ENCODE results near the gene COASY. TPM values are rescaled to one million over a fixed set of nuclear protein-coding genes. Genes with fewer than 3 reads are reported as not detected.

COASY gene
- 9.1 and 12.8 TPM in 2 replicates for total RNA-seq

- DNase-seq (ENCODE audit: low read depth in 2 of 2), result peak; percentile 96 to 98
Observed at GRCh38 chr17:42561897-42562387, at the start of gene COASY. TSS of gene COASY (plus strand) at chr17:42562148. CDS start at chr17:42562623, 475 bp downstream.

DNA sequence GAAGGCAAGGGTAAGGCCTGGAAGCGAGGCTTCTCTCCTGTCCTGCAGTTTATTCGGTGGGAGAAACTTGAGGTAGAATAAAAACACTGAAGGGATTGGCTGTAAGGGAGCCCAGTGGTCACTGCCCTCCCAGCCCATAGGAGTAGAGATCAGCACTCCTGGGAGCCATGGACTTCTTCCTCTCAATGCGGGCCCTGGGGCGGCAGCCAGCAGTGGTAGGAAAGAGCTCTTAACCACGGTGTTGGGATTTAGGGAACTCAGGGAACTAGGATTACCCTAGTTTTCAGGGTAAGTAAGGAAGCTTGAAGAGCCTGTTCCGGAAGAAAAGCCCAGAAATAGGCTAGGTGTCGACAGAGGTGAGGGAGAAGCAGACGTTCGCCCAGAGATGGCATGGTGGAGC lies 49.7 kb upstream of the COASY start:
- DNase-seq (ENCODE audit: low read depth in 2 of 2), result no peak

GRCh38 chr17:42512733-42513251 lies 49.2 kb upstream of the COASY start:
- DNase-seq (ENCODE audit: low read depth in 2 of 2), result no peak

DNA sequence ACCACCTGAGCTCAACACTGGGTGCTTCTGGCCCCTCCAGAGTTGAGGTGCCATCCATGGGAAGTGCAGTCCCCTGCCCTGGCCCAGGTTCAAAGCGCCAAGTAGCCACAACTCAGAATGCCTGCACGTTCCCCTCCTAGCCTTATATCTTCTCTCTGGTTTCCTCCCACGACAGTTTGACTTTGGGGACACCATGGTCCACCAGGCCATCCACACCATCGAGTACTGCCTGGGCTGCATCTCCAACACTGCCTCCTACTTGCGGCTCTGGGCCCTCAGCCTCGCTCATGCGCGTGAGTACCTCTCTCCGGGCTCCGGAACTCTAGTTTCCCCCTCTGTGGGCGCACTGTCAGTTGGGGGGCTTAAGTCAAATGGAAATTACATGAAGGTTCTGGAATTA lies 48.3 kb upstream of the COASY start:
- no peak for DNase-seq (ENCODE audit: low read depth in 2 of 2)

DNA sequence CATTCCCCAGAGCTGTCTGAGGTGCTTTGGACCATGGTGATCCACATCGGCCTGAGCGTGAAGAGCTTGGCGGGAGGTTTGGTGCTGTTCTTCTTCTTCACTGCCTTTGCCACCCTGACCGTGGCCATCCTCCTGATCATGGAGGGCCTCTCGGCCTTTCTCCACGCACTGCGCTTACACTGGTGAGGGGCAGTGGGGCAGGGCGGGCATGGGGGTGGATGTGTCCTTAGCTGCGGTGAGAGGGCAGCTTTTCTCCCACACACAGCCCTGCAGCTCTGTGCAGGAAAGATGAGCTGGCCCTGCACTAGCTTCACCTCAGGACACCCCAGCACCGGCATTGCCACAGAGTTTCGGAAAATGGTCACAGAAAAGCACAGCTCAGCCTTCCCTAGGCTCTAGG lies 47.7 kb upstream of the COASY start:
- no peak for DNase-seq (ENCODE audit: low read depth in 2 of 2)

GRCh38 chr17:42514867-42515266 lies 47.1 kb upstream of the COASY start:
- DNase-seq (ENCODE audit: low read depth in 2 of 2), result no peak

GRCh38 chr17:42517516-42517915 lies 44.4 kb upstream of the COASY start:
- DNase-seq (ENCODE audit: low read depth in 2 of 2), result peak in 1 of 2 donors; percentile 86

GRCh38 chr17:42518046-42518754 lies 43.7 kb upstream of the COASY start:
- peak in 1 of 2 donors; percentile 96 for DNase-seq (ENCODE audit: low read depth in 2 of 2)

DNA sequence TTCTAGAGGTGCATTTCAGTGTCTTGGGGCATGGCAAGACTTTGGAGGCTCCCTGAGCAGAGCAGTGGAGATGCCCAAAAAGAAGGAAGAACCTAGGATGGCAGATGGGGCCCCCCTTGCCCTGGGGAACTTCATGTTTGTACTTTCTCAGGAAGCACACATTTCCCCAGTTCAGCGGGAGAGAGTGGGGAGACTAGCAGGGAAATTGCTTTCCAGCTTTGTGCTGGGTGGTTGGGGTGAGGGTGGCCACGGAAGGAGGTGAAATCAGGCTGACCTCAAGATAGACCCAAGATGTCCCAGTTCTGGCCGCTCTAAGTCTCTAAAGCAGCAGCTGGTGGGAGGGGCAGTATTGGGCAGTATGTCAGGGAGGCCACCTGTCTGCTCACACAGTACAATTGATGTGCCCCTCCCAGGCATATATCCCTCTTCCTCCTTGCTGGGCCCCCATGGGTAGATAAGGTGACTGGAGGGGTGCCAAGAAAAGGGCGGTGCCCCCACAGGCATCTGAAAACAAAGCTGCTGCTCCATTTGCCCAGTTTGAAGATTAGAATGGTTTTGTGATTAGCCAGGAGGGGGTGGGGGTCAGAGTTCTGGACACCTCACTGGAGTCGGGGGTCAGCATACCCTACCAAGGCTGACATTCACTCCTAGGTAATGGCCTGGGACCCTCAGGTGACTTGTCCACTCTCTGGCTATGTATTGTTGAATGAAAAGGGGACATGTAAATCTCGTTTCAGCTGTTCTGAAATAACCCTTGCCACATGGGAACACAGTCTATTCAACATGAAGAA lies 43.0 kb upstream of the COASY start:
- DNase-seq (ENCODE audit: low read depth in 2 of 2), result peak in 1 of 2 donors; percentile 70

DNA sequence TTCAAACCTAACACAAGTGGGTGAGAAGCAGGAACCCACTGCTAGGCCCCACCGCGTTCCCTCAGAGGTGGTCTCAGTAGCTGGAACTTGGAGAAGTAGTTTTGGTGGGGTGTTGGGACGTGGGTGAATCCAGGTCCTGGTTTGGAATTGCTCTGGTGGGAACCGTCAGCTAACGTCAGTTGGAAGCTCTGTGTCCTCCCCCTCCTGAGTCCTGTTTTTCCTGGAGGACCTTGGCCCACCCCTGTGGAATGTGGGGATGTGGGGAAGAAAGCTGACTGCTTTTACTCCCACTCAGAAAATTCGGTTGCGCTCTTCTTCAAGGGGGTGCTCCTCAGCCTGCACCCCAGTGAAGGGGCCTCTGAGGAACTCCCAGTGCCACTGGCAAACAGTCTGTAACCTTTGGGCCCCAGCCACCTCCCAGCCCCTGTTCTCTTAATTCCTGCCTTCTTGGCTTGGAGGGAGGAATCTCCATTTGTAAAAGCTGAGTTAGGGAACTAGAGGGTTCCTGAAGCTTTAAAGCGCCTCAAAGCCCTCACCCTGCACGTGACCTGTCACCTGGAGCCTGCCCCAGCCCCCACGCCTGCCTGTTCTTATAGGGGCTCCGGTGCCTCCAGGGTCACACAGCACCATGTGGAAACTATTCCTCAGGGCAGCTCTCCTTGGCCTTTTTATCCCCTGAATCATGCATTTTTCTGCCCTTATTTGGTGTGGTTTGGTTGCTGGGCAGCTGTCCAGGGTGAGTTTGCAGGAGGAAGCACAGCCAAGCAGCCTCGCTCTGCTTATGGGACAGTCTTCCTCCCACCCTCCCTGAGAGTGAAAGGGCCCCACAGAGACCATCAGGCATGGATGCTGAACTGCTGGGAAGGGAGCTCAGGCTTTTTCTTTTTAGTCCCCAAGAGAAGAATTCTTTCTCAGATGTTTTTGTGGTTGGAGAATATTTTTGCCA lies 42.1 kb upstream of the COASY start:
- peak; percentile 87 to 95 for DNase-seq (ENCODE audit: low read depth in 2 of 2)

DNA sequence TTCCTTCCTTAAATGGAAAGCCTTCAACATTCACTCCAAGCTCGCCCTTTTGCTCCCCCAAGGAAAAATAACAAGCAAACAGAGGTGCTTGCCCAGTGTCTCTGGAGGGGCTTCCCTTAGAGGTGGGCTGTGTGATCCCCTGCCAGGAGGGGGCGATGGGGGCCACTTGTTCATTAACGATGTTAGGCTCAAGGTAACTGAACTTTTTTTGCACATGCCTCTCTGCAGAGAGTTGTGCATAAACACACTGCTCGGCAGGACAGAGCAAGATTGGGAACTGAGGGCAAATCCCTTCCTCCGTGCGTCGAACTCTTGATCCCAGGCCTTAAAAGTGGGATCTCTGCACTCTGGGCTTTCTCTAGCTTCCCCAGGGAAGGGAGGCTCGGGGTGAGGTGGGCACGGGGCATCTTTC lies 41.4 kb upstream of the COASY start:
- DNase-seq (ENCODE audit: low read depth in 2 of 2), result no peak

DNA sequence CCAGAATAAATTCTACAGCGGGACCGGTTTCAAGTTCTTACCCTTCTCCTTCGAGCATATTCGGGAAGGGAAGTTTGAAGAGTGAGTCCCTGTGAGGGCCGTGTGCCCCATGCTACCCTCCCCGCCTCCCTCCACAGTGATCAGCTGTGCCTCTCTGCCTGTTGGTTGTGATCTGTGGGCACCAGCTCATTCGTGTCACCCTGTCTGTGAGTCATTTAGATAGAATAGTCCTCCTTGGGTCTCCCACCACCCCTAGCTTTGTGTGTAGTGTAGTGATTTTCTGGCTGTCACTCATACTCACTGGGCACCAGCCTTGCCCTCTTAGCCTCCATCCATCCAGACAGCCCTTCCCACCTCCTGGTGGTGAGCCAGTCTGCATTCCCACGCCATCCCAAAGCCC lies 40.9 kb upstream of the COASY start:
- peak in 1 of 2 donors; percentile 16 for DNase-seq (ENCODE audit: low read depth in 2 of 2)

- DNase-seq (ENCODE audit: low read depth in 2 of 2), result no peak
Observed at GRCh38 chr17:42521666-42522262, 40.2 kb upstream of the COASY start.

GRCh38 chr17:42522263-42522790 lies 39.6 kb upstream of the COASY start:
- DNase-seq (ENCODE audit: low read depth in 2 of 2), result no peak

- no peak for DNase-seq (ENCODE audit: low read depth in 2 of 2)
Observed at GRCh38 chr17:42522798-42523278, 39.1 kb upstream of the COASY start.

- DNase-seq (ENCODE audit: low read depth in 2 of 2), result no peak
Observed at GRCh38 chr17:42525221-42525620, 36.7 kb upstream of the COASY start.

DNA sequence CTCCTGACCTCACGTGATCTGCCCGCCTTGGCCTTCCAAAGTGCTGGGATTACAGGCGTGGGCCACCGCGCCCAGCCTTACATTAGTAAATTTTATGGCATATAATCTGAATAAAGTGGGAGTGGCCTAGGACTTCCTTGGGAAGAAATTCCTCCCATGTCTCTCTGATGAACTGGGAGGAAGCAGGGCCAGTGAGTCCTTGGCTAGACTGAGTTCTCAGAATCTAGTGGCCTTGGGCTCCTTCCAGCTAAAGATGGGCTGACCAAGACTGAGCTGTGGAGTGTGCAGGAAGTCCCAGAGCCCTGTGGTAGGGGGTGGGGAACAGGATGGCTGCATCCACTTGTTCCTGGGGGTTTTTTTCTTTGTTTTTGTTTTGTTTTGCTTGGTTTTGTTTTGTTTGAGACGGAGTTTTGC lies 35.9 kb upstream of the COASY start:
- DNase-seq (ENCODE audit: low read depth in 2 of 2), result peak in 1 of 2 donors; percentile 72

DNA sequence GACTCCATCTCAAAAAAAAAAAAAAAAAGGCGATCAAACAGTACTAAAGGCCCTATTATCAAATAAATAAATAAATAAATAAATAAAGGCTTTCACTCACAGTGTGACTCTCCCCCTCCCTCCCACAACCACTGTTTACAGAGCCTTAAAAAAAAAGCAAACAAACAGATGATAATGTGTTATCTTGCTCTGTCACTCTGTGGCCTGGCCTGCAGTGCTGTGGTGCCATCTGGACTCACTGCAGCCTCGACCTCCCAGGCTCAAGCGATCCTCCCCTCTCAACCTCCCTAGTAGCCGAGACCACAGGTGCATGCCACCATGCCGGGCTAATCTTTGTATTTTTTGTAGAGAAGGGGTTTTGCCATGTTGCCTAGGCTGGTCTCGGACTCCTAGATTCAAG lies 34.0 kb upstream of the COASY start:
- no peak for DNase-seq (ENCODE audit: low read depth in 2 of 2)

DNA sequence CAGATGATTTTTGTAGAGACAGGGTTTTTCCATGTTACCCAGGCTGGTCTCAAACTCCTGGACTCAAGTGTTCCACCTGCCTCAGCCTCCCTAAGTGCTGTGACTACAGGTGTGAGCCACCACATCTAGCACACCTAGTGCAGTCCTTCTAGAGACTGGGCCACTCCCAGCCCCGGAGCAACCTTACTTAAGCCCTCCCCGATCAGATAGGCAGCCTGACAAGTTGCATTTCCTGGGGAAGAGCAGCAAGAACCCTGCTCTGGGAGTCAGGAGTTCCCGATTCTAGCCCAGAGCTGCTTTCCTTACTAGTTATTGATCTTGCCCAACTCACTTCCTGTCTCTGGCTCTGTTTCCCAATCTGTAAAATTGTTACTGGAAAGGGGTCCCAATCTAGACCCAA lies 32.9 kb upstream of the COASY start:
- no peak for DNase-seq (ENCODE audit: low read depth in 2 of 2)

DNA sequence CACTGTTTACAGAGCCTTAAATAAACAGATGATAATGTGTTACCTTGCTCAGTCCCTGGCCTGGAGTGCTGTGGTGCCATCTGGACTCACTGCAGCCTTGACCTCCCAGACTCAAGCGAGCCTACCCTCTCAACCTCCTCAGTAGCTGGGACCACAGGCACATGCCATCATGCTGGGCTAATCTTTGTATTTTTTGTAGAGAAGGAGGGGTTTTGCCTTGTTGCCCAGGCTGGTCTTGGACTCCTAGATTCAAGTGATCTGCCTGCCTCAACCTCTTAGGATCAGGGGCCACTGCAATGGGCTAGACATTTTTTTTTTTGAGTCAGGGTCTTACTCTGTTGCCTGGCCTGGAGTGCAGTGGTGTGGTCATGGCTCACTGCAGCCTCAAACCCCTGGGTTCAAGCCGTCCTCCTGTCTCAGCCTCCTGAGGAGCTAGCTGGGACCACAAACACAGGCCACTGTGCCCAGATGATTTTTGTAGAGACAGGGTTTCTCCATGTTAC lies 30.9 kb upstream of the COASY start:
- no peak for DNase-seq (ENCODE audit: low read depth in 2 of 2)

Measured in dermis microvascular lymphatic vessel endothelial cell (primary cell).